ENCODE measurements around the gene ZNF263.

DNA sequence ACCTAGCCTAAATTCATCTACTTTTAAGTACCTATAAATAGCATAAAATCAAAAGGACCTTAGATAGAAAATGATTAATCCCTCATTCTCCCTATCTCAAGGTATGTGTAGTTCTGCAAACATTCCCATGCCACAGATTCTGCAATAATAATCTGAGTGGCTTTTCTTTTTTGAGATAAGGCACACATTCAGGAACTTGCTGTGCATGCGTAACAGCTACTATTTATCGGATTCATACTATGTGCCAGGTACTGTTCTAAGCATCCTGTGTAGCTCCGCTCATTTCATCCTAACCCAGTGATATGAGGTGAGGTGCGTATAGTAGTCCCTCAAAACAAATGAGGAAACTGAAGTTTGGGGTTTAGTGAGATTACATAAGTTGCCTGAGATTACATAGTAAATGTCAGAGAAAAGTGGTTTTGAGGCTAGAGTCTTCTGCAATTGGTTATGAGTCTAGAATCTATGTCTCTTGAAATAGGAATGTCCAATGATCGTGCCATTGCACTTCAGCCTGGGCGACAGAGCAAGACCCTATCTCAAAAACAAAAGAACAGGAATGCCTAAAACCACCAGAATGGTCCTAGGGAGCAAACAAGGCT lies 2.0 kb upstream of the ZNF263 start:
- TF ChIP-seq, protein P1, sequence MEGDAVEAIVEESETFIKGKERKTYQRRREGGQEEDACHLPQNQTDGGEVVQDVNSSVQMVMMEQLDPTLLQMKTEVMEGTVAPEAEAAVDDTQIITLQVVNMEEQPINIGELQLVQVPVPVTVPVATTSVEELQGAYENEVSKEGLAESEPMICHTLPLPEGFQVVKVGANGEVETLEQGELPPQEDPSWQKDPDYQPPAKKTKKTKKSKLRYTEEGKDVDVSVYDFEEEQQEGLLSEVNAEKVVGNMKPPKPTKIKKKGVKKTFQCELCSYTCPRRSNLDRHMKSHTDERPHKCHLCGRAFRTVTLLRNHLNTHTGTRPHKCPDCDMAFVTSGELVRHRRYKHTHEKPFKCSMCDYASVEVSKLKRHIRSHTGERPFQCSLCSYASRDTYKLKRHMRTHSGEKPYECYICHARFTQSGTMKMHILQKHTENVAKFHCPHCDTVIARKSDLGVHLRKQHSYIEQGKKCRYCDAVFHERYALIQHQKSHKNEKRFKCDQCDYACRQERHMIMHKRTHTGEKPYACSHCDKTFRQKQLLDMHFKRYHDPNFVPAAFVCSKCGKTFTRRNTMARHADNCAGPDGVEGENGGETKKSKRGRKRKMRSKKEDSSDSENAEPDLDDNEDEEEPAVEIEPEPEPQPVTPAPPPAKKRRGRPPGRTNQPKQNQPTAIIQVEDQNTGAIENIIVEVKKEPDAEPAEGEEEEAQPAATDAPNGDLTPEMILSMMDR (IDR thresholded peaks at IDR 0.05): no peak
- TF ChIP-seq NFYB (CRISPR knock-in tag; conservative IDR thresholded peaks at IDR 0.05; ENCODE audit: low read depth) (no peak), SP1 (CRISPR knock-in tag; conservative IDR thresholded peaks at IDR 0.05) (no peak)
- TF ChIP-seq, protein P2, sequence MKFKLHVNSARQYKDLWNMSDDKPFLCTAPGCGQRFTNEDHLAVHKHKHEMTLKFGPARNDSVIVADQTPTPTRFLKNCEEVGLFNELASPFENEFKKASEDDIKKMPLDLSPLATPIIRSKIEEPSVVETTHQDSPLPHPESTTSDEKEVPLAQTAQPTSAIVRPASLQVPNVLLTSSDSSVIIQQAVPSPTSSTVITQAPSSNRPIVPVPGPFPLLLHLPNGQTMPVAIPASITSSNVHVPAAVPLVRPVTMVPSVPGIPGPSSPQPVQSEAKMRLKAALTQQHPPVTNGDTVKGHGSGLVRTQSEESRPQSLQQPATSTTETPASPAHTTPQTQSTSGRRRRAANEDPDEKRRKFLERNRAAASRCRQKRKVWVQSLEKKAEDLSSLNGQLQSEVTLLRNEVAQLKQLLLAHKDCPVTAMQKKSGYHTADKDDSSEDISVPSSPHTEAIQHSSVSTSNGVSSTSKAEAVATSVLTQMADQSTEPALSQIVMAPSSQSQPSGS (CRISPR knock-in tag; IDR thresholded peaks at IDR 0.05; ENCODE audit: borderline replicate concordance, low read depth): no peak

Measured in WTC11 (cell line).